ENCODE results near the gene CSTF2T. TPM values are rescaled to one million over a fixed set of nuclear protein-coding genes. Genes with fewer than 3 reads are reported as not detected.
A peak's percentile ranks its signal among the peaks of the same experiment; 100 is the strongest.

The CSTF2T gene, protein sequence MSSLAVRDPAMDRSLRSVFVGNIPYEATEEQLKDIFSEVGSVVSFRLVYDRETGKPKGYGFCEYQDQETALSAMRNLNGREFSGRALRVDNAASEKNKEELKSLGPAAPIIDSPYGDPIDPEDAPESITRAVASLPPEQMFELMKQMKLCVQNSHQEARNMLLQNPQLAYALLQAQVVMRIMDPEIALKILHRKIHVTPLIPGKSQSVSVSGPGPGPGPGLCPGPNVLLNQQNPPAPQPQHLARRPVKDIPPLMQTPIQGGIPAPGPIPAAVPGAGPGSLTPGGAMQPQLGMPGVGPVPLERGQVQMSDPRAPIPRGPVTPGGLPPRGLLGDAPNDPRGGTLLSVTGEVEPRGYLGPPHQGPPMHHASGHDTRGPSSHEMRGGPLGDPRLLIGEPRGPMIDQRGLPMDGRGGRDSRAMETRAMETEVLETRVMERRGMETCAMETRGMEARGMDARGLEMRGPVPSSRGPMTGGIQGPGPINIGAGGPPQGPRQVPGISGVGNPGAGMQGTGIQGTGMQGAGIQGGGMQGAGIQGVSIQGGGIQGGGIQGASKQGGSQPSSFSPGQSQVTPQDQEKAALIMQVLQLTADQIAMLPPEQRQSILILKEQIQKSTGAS
- total RNA-seq (31.5 TPM), polyA plus RNA-seq (23.3 TPM)

DNA sequence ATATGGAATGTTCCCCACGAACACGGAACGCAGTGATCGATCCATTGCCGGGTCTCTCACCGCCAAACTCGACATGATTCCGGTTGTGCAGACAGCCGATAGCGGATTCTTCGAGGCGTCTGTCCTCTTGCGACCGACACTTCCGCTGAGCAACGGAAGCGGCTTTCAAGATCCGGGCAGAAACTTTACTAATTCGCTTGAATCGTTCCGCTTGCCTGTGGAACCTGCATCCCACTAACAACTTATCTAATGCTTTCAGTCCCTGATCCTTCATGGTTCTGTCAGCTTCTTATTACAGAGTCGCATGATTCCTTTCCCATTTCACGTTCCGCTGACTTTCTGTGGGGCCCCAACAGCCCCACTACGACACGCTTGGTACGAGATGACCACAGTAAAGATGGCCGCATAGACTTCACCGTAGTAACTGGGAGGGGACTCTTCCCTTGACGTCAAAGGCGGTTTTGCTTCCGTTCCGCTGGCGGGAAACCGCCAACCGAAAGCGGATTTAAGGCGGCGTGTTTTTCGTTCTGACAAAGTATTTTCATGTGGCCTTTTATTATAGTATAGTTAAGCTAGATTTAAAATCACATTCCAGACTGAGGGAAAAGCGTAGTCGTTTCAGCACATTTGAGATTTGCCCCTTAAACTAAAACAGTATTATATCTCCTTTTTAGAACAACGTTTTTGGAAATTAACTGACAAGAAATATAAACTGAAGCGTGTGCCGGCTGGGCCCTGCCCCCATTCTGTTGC is at the start of gene CSTF2T:
TSS of gene CSTF2T (minus strand) at position 121 of the 753 bp plus-strand sequence. CDS start at position 75, 46 bp downstream.
- H3K4me3 ChIP-seq (ENCODE audit: low read depth, low read length): peak within 1 kb of the TSS; percentile 86
- no peaks in the 10 kb centered on the region for H3K4me1 ChIP-seq (ENCODE audit: insufficient read depth)
- WGBS: under 1% methylated on average over 45 of the region's 45 CpGs
- peak; percentile 95 for DNase-seq (ENCODE audit: extremely low spot score)
- H3K27ac ChIP-seq (ENCODE audit: low read depth): peak within 1 kb of the TSS; percentile 91
- peaks cover 1% of the 10 kb centered on the region for H3K36me3 ChIP-seq (ENCODE audit: insufficient read depth)

DNA sequence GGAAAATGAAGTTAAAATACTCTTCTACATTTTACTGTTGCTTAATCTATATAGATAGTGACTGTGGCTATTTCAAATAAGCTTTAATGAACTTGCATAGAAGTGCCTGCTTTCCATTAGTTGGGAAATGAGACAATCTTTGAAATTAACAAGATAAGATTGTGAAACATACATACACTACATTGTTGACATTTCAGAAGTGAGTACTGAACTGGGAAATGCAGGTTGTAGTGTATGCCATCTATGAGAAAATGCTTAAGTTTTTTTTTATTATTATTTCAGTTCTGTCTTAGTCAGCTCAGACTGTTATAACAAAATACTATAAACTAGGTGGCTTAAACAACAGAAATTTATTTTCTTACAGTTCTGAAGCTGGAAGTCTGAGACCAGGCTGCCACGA is 49.6 kb upstream of the CSTF2T start:
- no peak overlapping the region for H3K27ac ChIP-seq (ENCODE audit: low read depth)
- no peak for DNase-seq (ENCODE audit: extremely low spot score)
- no peaks in the 10 kb centered on the region for H3K36me3 ChIP-seq (ENCODE audit: insufficient read depth)
- no peak overlapping the region for H3K4me3 ChIP-seq (ENCODE audit: low read depth, low read length)
- 86% methylated on average over 1 of the region's 1 CpG for WGBS
- no peaks in the 10 kb centered on the region for H3K4me1 ChIP-seq (ENCODE audit: insufficient read depth)

DNA sequence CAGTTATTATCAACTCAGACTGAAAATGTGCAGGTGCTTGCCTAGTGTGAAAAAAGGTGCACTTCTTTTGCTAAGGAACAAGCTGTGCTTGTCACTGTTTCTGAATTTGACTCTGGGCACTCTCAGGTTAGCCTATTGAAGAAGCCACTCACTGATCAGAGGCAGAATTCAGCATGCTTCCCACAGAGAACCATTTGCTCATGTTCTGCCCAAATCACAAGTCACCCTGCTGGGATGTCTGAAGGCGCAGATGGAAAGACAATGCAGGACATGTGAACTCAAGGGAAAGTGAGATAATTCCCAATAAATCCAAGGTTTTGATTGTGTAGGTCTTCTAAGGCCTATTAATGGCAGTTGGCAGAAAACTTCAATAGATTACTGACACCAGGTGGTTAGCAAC is 47.8 kb upstream of the CSTF2T start:
- Histone ChIP-seq H3K4me3 (ENCODE audit: low read depth, low read length) (no peak overlapping the region), H3K27ac (ENCODE audit: low read depth) (no peak overlapping the region), H3K4me1 (ENCODE audit: insufficient read depth) (no peaks in the 10 kb centered on the region), H3K36me3 (ENCODE audit: insufficient read depth) (no peaks in the 10 kb centered on the region)
- WGBS: 100% methylated on average over 1 of the region's 1 CpG
- no peak for DNase-seq (ENCODE audit: extremely low spot score)

DNA sequence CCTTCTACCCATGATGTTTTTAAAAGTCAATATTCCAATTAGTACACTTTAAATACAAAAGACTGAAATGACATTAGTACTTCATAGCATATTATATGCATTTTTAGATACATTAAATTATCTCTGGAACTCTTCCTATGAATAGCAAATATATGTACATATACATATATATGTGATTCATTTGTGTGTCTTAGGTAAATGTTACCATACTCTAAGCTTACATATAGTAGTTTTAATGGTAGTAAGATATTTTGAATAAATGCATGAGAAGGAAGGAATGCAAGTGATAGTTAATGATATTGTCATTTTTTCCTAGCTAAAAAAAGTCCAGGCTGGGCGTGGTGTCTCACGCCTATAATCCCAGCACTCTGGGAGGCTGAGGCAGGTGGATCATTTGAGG is 46.0 kb upstream of the CSTF2T start:
- Histone ChIP-seq H3K27ac (ENCODE audit: low read depth) (no peak overlapping the region), H3K4me1 (ENCODE audit: insufficient read depth) (no peaks in the 10 kb centered on the region), H3K4me3 (ENCODE audit: low read depth, low read length) (no peak overlapping the region), H3K36me3 (ENCODE audit: insufficient read depth) (no peaks in the 10 kb centered on the region)
- 98% methylated on average over 2 of the region's 2 CpGs for WGBS
- DNase-seq (ENCODE audit: extremely low spot score): no peak

DNA sequence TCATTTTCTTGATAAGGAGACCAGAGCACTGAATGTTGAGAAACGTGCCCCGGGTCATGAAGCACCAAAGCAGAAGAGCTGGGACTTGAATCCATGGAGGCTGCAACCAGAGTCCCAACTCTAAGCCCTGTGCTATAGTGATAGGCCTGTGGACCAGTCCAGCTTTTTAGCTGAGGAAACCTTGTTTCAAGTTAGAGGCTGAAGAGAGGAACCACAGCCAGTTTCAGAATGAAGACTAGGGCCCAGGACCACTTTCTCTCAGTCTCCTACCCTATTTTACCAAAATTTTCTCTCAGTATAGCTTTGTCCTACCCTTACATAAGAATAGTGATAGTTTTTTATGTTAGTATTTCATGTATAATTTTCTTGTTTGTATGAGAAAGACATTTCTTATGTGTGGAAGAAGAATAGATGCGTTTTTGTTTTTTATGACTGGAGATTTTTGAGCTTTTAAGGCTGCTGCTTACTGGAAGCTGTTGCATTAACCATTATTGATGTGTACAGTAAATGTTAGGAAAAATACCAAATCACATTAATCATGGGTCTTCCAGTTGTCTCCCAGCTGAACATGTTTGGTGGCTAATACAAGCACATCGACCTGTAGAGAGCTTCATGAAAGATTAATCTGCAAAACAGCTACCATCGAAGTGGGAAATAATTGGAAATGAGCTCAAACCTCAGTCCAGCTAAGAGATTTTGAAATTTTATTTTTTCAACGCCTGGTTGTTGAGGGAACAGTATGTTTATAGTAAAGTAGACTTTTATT is 45.0 kb upstream of the CSTF2T start:
- Histone ChIP-seq H3K36me3 (ENCODE audit: insufficient read depth) (no peaks in the 10 kb centered on the region), H3K4me3 (ENCODE audit: low read depth, low read length) (no peak overlapping the region), H3K4me1 (ENCODE audit: insufficient read depth) (no peaks in the 10 kb centered on the region), H3K27ac (ENCODE audit: low read depth) (no peak overlapping the region)
- DNase-seq (ENCODE audit: extremely low spot score): no peak
- 69% methylated on average over 6 of the region's 6 CpGs for WGBS

DNA sequence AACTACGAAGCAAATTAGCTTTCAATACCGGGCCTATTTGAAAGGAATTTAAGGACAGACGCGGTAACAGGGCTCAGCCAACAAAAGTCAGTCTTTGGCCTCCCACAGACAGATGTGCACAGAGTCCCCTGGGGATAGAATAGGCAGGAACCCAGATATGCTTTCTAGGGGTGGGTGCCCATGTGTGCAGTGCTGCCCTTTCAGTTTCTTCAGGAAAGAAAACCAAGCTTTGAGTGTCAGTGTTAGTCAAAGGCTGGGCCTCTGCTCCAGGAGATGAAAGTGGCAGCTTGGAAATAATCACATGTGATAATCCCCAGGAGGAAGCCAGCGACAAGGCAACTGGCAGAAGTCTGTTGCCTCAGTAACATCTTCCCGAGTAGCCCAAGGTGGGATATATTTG is 43.8 kb upstream of the CSTF2T start:
- H3K4me3 ChIP-seq (ENCODE audit: low read depth, low read length): no peak overlapping the region

DNA sequence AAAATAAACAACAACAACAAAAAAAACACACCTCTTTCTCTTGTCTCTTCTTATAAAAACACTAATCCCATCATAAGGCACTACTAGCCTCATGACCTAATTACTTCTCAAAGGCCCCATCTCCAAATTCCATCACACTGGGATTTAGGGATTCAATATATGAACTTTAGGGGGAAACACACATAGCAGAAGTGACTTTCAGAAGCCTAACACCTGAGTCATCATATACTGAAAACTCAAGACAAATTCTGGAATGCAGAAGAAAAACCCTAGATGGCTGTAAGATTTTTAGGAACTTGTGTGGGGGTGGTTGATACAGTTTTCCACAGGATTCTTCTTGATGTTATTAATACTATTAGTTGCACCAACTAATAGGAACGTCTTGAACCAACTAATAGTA is 33.7 kb upstream of the CSTF2T start:
- Histone ChIP-seq H3K27ac (ENCODE audit: low read depth) (no peak overlapping the region), H3K36me3 (ENCODE audit: insufficient read depth) (no peaks in the 10 kb centered on the region), H3K4me3 (ENCODE audit: low read depth, low read length) (no peak overlapping the region), H3K4me1 (ENCODE audit: insufficient read depth) (no peaks in the 10 kb centered on the region)
- WGBS: 87% methylated on average over 1 of the region's 1 CpG
- DNase-seq (ENCODE audit: extremely low spot score): no peak

More for the DNA sequence above, 43.8 kb upstream of the CSTF2T start:
- Histone ChIP-seq H3K4me1 (ENCODE audit: insufficient read depth) (no peaks in the 10 kb centered on the region), H3K27ac (ENCODE audit: low read depth) (no peak overlapping the region), H3K36me3 (ENCODE audit: insufficient read depth) (no peaks in the 10 kb centered on the region)
- no peak for DNase-seq (ENCODE audit: extremely low spot score)
- WGBS: 67% methylated on average over 6 of the region's 6 CpGs

DNA sequence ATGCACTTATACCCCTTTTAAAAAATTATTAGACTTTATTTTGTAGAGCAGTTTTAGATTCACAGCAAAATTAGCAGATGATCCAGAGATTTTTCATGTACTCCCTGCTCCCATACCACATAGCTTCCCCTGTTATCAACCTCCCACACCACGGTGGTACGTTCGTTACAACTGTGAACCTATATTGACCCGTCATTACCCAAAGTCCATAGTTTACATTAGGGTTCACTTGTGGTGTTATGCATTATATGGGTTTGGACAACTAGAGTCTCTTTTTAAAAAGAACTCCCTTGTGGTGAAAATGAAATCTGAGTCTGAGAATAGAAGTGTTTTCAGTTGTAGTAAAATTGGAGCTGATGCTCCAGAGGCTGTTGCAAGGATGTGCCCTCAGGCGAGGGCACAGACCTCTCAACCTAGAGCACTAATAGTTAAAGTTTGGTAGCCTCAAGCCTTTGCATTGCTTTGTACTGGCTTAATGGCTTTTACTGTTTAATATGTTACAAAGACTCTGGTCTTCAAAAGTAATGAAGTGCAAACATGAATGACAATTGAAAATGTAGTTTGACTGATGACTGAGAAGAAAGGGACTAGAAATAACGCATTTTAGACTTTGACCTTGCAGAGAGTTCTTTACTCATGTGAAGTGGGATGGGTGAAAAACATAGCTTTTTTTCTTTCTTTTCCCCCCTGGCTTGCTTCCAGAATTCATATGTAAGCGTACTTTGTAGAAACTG is 30.6 kb upstream of the CSTF2T start:
- no peak overlapping the region for H3K27ac ChIP-seq (ENCODE audit: low read depth)

DNA sequence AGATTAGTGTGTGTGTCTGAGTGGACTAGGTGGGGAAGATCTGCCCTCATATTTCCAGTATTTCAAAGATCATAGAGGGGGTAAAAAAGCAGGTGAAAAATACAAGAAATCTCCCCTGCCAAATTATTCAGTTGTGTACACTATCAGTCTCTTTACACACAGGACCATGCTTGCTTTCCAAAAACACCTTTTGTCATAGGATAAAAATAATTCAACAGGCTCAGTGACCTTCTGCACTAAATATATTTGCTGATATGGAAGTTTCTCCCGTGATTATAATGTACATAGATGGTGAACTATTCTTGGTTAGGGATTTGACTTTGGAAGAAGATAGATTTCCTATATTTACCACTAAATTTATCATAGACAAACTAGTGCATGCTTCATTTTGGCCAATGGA is 24.6 kb upstream of the CSTF2T start:
- H3K4me3 ChIP-seq (ENCODE audit: low read depth, low read length): no peak overlapping the region
- 63% methylated on average over 1 of the region's 1 CpG for WGBS
- no peaks in the 10 kb centered on the region for H3K36me3 ChIP-seq (ENCODE audit: insufficient read depth)
- no peak overlapping the region for H3K27ac ChIP-seq (ENCODE audit: low read depth)
- no peak for DNase-seq (ENCODE audit: extremely low spot score)
- H3K4me1 ChIP-seq (ENCODE audit: insufficient read depth): no peaks in the 10 kb centered on the region

More for the DNA sequence above, 30.6 kb upstream of the CSTF2T start:
- Histone ChIP-seq H3K4me1 (ENCODE audit: insufficient read depth) (no peaks in the 10 kb centered on the region), H3K4me3 (ENCODE audit: low read depth, low read length) (no peak overlapping the region), H3K36me3 (ENCODE audit: insufficient read depth) (no peaks in the 10 kb centered on the region)
- 84% methylated on average over 7 of the region's 7 CpGs for WGBS
- no peak for DNase-seq (ENCODE audit: extremely low spot score)

DNA sequence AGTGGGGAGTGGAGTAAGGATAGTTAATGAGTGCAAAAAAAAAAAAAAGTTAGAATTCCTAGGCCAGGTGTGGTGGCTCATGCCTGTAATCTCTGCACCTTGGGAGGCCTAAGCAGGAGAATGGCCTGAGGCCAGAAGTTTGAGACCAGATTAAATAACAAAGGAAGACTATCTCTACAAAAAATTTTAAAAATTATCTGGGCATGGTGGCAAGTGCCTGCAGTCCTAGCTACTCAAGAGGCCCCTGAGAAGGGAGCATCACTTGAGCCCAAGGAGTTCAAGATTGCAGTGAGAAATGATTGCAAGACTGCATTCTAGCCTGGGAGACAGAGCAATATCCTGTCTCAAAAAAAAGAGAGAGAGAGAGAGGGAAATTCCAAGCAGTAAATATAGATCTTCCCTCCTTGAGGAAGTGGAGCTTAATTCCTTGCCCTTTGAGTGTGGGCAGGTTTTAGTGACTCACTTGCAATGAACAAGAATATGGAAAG is 19.5 kb upstream of the CSTF2T start:
- no peaks in the 10 kb centered on the region for H3K36me3 ChIP-seq (ENCODE audit: insufficient read depth)
- no peak overlapping the region for H3K27ac ChIP-seq (ENCODE audit: low read depth)
- no peaks in the 10 kb centered on the region for H3K4me1 ChIP-seq (ENCODE audit: insufficient read depth)
- no peak overlapping the region for H3K4me3 ChIP-seq (ENCODE audit: low read depth, low read length)
- DNase-seq (ENCODE audit: extremely low spot score): no peak

DNA sequence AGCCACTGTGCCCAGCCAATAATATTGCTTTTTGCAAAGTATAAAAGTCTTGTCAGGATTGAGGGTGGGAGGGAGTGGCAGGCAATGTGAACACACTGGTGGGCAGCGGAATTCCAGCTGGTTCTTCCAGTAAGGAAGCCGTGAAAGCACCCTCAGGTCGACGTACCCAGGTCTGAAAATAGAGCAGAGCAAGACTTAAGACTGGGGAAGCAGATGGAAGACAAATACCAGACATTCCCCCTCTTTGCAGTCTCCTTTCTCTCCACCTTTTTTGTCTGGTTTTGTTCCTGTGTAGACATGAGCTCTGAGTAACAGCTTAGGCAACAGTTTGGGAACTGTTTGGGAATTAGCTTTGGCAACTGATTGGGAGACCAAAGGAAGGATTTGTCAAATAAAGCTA is 17.6 kb upstream of the CSTF2T start:
- Histone ChIP-seq H3K4me1 (ENCODE audit: insufficient read depth) (no peaks in the 10 kb centered on the region), H3K27ac (ENCODE audit: low read depth) (no peak overlapping the region), H3K36me3 (ENCODE audit: insufficient read depth) (no peaks in the 10 kb centered on the region), H3K4me3 (ENCODE audit: low read depth, low read length) (no peak overlapping the region)
- 76% methylated on average over 4 of the region's 4 CpGs for WGBS
- no peak for DNase-seq (ENCODE audit: extremely low spot score)

DNA sequence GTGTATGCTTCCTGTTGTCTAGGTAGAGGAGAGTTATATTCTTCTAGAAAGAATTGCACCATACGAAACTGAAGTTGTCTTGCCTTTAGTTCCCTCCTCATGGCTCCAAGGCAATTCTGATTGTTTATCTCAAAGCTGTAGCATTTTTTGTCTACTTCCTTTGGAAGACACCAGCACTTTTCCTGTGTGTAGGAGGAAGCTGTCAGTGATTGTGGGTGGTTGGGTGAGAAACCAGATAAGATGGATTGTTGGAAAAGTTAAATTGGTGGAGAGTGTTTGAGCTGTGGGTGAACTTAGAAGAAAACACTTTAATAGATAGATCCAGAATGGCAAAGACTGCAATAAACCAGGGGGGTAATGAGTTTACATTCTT is 12.1 kb upstream of the CSTF2T start:
- 74% methylated on average over 1 of the region's 1 CpG for WGBS
- H3K27ac ChIP-seq (ENCODE audit: low read depth): no peak overlapping the region
- no peak overlapping the region for H3K4me3 ChIP-seq (ENCODE audit: low read depth, low read length)
- no peaks in the 10 kb centered on the region for H3K4me1 ChIP-seq (ENCODE audit: insufficient read depth)
- no peak for DNase-seq (ENCODE audit: extremely low spot score)
- no peaks in the 10 kb centered on the region for H3K36me3 ChIP-seq (ENCODE audit: insufficient read depth)
